ENCODE measurements around the gene TMEM132E.

The TMEM132E gene

DNA sequence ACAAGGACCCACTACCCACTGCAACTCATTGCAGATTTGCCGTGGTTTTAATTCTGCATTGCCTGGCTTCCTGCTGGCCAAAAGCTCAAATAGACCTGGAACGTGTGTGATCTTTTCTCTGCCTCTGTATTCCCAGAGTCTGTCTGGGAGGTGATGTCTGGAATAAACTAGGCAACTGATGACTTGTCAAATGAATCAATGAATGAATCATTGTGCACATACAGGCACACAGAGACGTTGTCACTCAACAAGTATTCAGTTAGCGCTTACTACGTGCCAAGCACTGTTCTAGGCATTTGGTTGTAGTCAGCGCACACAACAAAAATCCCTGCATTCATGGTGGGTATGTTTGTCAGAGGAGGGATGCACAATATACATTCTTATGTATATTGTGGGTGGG, 8.9 kb downstream of the TMEM132E start:
- TF ChIP-seq, protein P1, sequence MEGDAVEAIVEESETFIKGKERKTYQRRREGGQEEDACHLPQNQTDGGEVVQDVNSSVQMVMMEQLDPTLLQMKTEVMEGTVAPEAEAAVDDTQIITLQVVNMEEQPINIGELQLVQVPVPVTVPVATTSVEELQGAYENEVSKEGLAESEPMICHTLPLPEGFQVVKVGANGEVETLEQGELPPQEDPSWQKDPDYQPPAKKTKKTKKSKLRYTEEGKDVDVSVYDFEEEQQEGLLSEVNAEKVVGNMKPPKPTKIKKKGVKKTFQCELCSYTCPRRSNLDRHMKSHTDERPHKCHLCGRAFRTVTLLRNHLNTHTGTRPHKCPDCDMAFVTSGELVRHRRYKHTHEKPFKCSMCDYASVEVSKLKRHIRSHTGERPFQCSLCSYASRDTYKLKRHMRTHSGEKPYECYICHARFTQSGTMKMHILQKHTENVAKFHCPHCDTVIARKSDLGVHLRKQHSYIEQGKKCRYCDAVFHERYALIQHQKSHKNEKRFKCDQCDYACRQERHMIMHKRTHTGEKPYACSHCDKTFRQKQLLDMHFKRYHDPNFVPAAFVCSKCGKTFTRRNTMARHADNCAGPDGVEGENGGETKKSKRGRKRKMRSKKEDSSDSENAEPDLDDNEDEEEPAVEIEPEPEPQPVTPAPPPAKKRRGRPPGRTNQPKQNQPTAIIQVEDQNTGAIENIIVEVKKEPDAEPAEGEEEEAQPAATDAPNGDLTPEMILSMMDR (conservative IDR thresholded peaks at IDR 0.05; ENCODE audit: low read length): no peak
- DNase-seq (ENCODE audit: low read depth): no peak
- no peak overlapping the region for H3K4me3 ChIP-seq (ENCODE audit: low read length)

- DNase-seq (ENCODE audit: low read depth): no peak
- TF ChIP-seq, protein P1 (conservative IDR thresholded peaks at IDR 0.05; ENCODE audit: low read length): no peak
- no peak overlapping the region for H3K4me3 ChIP-seq (ENCODE audit: low read length)
Measured at GRCh38 chr17:34589120-34589965, 10.0 kb downstream of the TMEM132E start.

DNA sequence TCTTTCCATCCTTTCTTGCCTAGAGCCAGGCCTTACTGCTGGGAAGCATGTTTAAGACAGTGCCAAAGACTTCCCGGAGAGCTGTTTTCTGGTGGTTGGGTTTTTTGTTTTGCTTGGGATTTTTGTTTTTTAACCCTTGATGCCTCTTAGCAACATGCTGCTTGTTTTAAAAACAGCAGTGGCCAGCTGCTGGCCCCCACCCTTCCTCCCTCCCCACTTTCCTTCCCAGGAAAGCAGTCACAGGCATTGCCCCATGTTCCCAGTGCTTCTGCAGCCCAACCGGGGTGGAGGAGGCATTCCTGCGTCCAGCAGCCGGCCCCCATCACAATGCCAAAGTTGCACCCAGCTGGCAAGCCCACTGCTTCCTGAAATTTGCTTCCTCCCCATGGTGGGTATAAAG, 12.6 kb downstream of the TMEM132E start:
- no peak for DNase-seq (ENCODE audit: low read depth)
- TF ChIP-seq, protein P1 (conservative IDR thresholded peaks at IDR 0.05; ENCODE audit: low read length): no peak
- H3K4me3 ChIP-seq (ENCODE audit: low read length): no peak overlapping the region

DNA sequence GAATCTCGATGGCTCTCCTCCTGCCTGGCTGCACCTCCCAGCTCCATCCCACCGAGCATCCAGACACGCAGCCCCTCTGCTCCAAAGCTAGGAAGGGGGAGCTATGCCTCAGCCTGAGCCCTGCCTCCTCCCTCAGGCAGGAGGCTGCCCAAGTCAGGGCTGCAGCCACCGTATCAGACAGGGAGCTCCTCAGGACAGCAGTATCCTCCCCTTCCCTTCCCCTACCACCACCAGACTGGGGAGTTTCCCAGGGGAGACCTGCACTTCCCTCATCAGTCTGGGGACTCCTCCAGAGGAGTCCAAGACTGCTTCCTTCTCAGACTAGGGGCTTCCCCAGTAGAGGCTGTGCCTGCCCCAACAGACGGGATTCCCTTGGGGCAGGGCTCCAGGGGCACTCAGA, 17.5 kb downstream of the TMEM132E start:
- TF ChIP-seq, protein P1 (conservative IDR thresholded peaks at IDR 0.05; ENCODE audit: low read length): no peak
- DNase-seq (ENCODE audit: low read depth): no peak
- no peak overlapping the region for H3K4me3 ChIP-seq (ENCODE audit: low read length)

- TF ChIP-seq, protein P1 (conservative IDR thresholded peaks at IDR 0.05; ENCODE audit: low read length): no peak
- no peak overlapping the region for H3K4me3 ChIP-seq (ENCODE audit: low read length)
- no peak for DNase-seq (ENCODE audit: low read depth)
Measured at GRCh38 chr17:34598161-34598776, 18.9 kb downstream of the TMEM132E start.

DNA sequence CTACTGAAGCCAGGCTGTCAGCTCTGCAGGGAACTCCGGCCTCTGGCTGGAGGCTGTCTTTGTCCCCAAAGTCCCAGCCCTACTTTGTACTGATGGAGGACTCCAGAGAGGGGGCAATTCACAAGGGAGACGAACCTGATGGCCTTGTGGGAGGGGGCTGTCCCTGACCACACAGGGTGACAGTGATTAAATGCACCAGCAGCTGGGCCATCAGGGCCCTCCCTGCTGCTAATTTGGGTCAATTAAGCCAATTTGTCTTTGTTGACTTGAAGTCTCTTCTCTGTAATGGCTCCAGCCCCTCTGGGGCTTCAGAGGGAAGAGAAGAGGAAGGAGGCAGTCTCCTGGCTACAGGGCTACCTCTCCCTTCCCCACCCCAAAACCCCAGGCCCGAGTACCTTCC, 22.0 kb downstream of the TMEM132E start:
- no peak for DNase-seq (ENCODE audit: low read depth)
- TF ChIP-seq, protein P1 (conservative IDR thresholded peaks at IDR 0.05; ENCODE audit: low read length): no peak
- H3K4me3 ChIP-seq (ENCODE audit: low read length): no peak overlapping the region

DNA sequence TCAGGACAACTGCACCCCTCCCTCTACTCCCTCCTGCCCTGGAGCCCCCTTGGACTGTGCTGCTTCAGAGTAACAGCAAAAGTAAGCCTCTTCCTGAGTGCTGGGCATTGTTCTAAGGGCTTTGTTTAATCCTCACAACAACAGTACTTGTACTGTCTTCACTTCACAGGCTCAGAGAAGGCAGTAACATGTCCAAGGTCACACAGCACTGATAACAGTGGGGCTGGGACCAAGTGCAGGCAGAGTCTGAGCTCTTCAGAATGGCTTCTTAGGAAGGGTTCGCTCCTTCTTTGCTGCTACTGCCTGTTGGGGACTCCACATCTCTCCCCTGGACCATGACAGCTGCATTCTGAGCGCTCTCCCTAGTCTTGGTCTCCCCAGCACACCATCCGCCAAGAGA, 24.6 kb downstream of the TMEM132E start:
- DNase-seq (ENCODE audit: low read depth): no peak
- TF ChIP-seq, protein P1 (conservative IDR thresholded peaks at IDR 0.05; ENCODE audit: low read length): no peak
- no peak overlapping the region for H3K4me3 ChIP-seq (ENCODE audit: low read length)
